GM12878 (cell line): Measurements from ENCODE around the gene MYH10. TPM values are rescaled to one million over a fixed set of nuclear protein-coding genes. Genes with fewer than 3 reads are reported as not detected.

Experiments used
- ATAC-seq: fragments of 200-7000 bp; cut with Tn5 transposase; 3 replicates; pipeline ENCODE4 v1.9.1; 2020; ENCODE audit warnings: mild to moderate bottlenecking, moderate library complexity
- BruUV-seq: library from RNA; stranded (reverse); fragments of 400-500 nt; replicated peaks from 2 replicates; lab custom pipeline; 2021; lab: Mats Ljungman, UMichigan
- CTCF ChIA-PET: fragments of 300-600 bp; sonication (Branson Sonifier 250); formaldehyde crosslinking; extraction: SDS; loops from one replicate; lab custom pipeline; 2021; ENCODE audit warnings: inconsistent platforms; lab: Yijun Ruan, JAX
- POLR2A ChIA-PET: fragments of 350-600 bp; formaldehyde crosslinking; extraction: SDS; loops from one replicate; lab custom pipeline; 2021; ENCODE audit warnings: inconsistent platforms; lab: Charles Lee
- RAD21 ChIA-PET: fragments of 300-600 bp; sonication (Branson Sonifier 250); formaldehyde crosslinking; loops from one replicate; lab custom pipeline; 2023; ENCODE audit warnings: antibody characterized with exemption; ENCODE audit not compliant: unreplicated experiment; lab: Charles Lee
- SMC1A ChIA-PET: fragments of 300-600 bp; sonication (Branson Sonifier 250); formaldehyde crosslinking; loops from one replicate; lab custom pipeline; 2023; ENCODE audit not compliant: unreplicated experiment, uncharacterized antibody; lab: Charles Lee
- DNase-seq: peaks from one replicate; pipeline ENCODE4 v3.0.0-alpha.2; 2011; ENCODE audit warnings: low read depth, low spot score
- FAIRE-seq: peaks from 3 replicates; lab custom pipeline; 2011; peaks lifted over from hg19 to GRCh38; lab: Jason Lieb, UNC
- H2AFZ ChIP-seq: 2 replicates; pipeline ENCODE4 v1.6.0; 2011; ENCODE audit warnings: low read depth, low read length, control low read depth; ENCODE audit not compliant: control insufficient read depth
- H3K27ac ChIP-seq: 2 replicates; pipeline ENCODE4 v1.5.1; 2011; ENCODE audit warnings: control low read depth; ENCODE audit not compliant: control insufficient read depth, insufficient read depth
- H3K27me3 ChIP-seq, 2 experiments: replicated peaks in 1 of 2; 2 replicates each; pipeline versions ENCODE4 v1.6.0 to v1.6.1; 2011; ENCODE audit warnings: low read length in 1 of 2; ENCODE audit not compliant: control insufficient read depth in 2 of 2, insufficient read depth in 2 of 2
- H3K36me3 ChIP-seq, 2 experiments: 2 replicates each; pipeline ENCODE4 v1.5.1; 2011; ENCODE audit warnings: low read length in 1 of 2; ENCODE audit not compliant: control insufficient read depth in 2 of 2, insufficient read depth in 2 of 2
- H3K4me1 ChIP-seq: 2 replicates; pipeline ENCODE4 v1.6.1; 2011; ENCODE audit warnings: mild to moderate bottlenecking, low read length, moderate library complexity, mixed read lengths; ENCODE audit not compliant: control insufficient read depth, insufficient read depth
- H3K4me2 ChIP-seq: 2 replicates; pipeline ENCODE4 v1.6.0; 2011; ENCODE audit warnings: control low read depth; ENCODE audit not compliant: control insufficient read depth, insufficient read depth
- H3K4me3 ChIP-seq: fragments of 200-600 bp; sonication (generic); 2 replicates; pipeline ENCODE4 v1.5.1; 2016
- H3K79me2 ChIP-seq: 2 replicates; pipeline ENCODE4 v1.6.0; 2011; ENCODE audit warnings: low read length; ENCODE audit not compliant: control insufficient read depth, insufficient read depth
- H3K9ac ChIP-seq: 2 replicates; pipeline ENCODE4 v1.8.0; 2011; ENCODE audit warnings: low read length, control low read depth, mixed read lengths; ENCODE audit not compliant: control insufficient read depth, insufficient read depth
- H3K9me3 ChIP-seq: replicated peaks from 3 replicates; pipeline ENCODE4 v1.5.1; 2011; ENCODE audit warnings: mild to moderate bottlenecking, low read length; ENCODE audit not compliant: control insufficient read depth, insufficient read depth
- H4K20me1 ChIP-seq: 2 replicates; pipeline ENCODE4 v1.6.0; 2011; ENCODE audit not compliant: control insufficient read depth, insufficient read depth
- CEBPZ ChIP-seq: fragments of 150-350 bp; IDR thresholded peaks from 2 replicates; pipeline ENCODE4 v1.6.1; 2016; ENCODE audit warnings: low read depth, low read length
- CUX1 ChIP-seq: IDR thresholded peaks from 2 replicates; pipeline ENCODE4 v1.6.1; 2012; ENCODE audit warnings: improper control_type of control experiment, low read depth, low read length; ENCODE audit not compliant: insufficient replicate concordance
- FOS ChIP-seq: IDR thresholded peaks from 3 replicates; pipeline ENCODE4 v1.6.1; 2011; ENCODE audit warnings: borderline replicate concordance; ENCODE audit not compliant: insufficient read length; ENCODE audit errors: extremely low read depth
- HDAC6 ChIP-seq: fragments of 200-600 bp; sonication (generic); IDR thresholded peaks from one replicate; pipeline ENCODE4 v1.8.0; 2017; ENCODE audit warnings: antibody characterized with exemption; ENCODE audit not compliant: unreplicated experiment
- TCF3 ChIP-seq: IDR thresholded peaks from 2 replicates; pipeline ENCODE4 v1.6.1; 2012; ENCODE audit warnings: low read depth, mild to moderate bottlenecking, low read length, borderline replicate concordance; ENCODE audit not compliant: insufficient read depth
- USF1 ChIP-seq: IDR thresholded peaks from 2 replicates; pipeline ENCODE4 v1.6.1; 2011; ENCODE audit warnings: borderline replicate concordance, low read depth, mild to moderate bottlenecking, moderate library complexity, mixed read lengths, low read length; ENCODE audit not compliant: insufficient read depth; ENCODE audit errors: extremely low read length
- WGBS: methylation state at CpG from one replicate; pipeline ENCODE4 v1.1.6; 2016; ENCODE audit warnings: low lambda C conversion rate; ENCODE audit not compliant: insufficient replicate concordance, insufficient coverage; ENCODE audit errors: missing lambda C conversion rate; 5-methylcytosine and 5-hydroxymethylcytosine counted together
- in situ Hi-C: fragments of 300-500 bp; cut with MboI; formaldehyde crosslinking; loops from 9 replicates; pipeline ENCODE4 v1.14.3; 2018; ENCODE audit warnings: mixed read lengths
- intact Hi-C: fragments of 100-400 bp; cut with micrococcal nuclease; formaldehyde crosslinking; loops from one replicate; pipeline ENCODE4 v1.14.2; 2022; ENCODE audit not compliant: unreplicated experiment
- polyA plus RNA-seq, 11 experiments: library from polyadenylated mRNA; depleted of rRNA in 4 of 11; unstranded in 6 of 11; stranded (reverse) in 5 of 11; fragments of >200 nt; fragmentation: Nextera tagmentation in 4 of 11; fragmentation: Illumina TruSeq in 1 of 11; extraction: Ambion mirVana in 4 of 11; extraction: Trizol in 1 of 11; gene quantifications; 1 replicate in 1 of 11; 2 replicates in 10 of 11; pipeline versions ENCODE4 v1.2.1 to v1.2.3, GENCODE V29; 2011 to 2016; ENCODE audit warnings: inconsistent platforms in 2 of 11, missing spikeins in 2 of 11, low read depth in 1 of 11
- total RNA-seq, 4 experiments: library from RNA; depleted of rRNA in 3 of 4; stranded (reverse); fragments of >200 nt in 3 of 4; fragmentation: Illumina TruSeq in 1 of 4; extraction: Trizol in 1 of 4; gene quantifications; 2 replicates each; pipeline versions ENCODE4 v1.2.1 to v1.2.3, GENCODE V29; 2013 to 2021
- TF ChIP-seq, protein P1 (sequence below): fragments of 450-650 bp; IDR thresholded peaks from 2 replicates; pipeline ENCODE4 v1.6.1; 2017; ENCODE audit warnings: mild to moderate bottlenecking, low read depth, inconsistent platforms; ENCODE audit not compliant: poor library complexity, severe bottlenecking

MYH10 gene
- total and polyA plus RNA-seq, 10 of the 15 experiments (the other 5 are each of a cell fraction or from before 2014, with no cell fraction given): 0.33 to 7.1 (median 1.0) TPM

- Histone ChIP-seq H3K9ac (no peak overlapping the region), H3K27ac (no peak overlapping the region), H3K36me3 (no peaks in the 10 kb centered on the region), H3K4me3 (no peak overlapping the region)
- ATAC-seq: no peak
- in situ Hi-C loops: no loop called here
- TF ChIP-seq CEBPZ: no peak
- TF ChIP-seq TCF3: no peak
- TF ChIP-seq CUX1: no peak
- TF ChIP-seq HDAC6: no peak
- TF ChIP-seq, protein P1, sequence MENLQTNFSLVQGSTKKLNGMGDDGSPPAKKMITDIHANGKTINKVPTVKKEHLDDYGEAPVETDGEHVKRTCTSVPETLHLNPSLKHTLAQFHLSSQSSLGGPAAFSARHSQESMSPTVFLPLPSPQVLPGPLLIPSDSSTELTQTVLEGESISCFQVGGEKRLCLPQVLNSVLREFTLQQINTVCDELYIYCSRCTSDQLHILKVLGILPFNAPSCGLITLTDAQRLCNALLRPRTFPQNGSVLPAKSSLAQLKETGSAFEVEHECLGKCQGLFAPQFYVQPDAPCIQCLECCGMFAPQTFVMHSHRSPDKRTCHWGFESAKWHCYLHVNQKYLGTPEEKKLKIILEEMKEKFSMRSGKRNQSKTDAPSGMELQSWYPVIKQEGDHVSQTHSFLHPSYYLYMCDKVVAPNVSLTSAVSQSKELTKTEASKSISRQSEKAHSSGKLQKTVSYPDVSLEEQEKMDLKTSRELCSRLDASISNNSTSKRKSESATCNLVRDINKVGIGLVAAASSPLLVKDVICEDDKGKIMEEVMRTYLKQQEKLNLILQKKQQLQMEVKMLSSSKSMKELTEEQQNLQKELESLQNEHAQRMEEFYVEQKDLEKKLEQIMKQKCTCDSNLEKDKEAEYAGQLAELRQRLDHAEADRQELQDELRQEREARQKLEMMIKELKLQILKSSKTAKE: no peak
- no peak for TF ChIP-seq FOS
- no peak for TF ChIP-seq USF1
- TF ChIP-seq, all 136 proteins: peak for 0
- Histone ChIP-seq H3K79me2 (no peaks in the 10 kb centered on the region), H3K9me3 (no peaks in the 10 kb centered on the region), H4K20me1 (no peaks in the 10 kb centered on the region), H3K27me3 (no peaks in the 10 kb centered on the region; a peak in 1 of 4 replicates), H3K4me2 (no peak overlapping the region), H3K4me1 (no peaks in the 10 kb centered on the region), H2AFZ (no peak overlapping the region)
- ChIA-PET POLR2A (no interaction called here), CTCF (interaction anchor here (0.9 kb wide), 1 partner anchor 330 kb away, joined by 3 read pairs; no protein-coding TSS in a partner anchor), RAD21 (no interaction called here), SMC1A (no interaction called here)
- intact Hi-C loops: no loop called here
- DNase-seq: no peak
- no peak for FAIRE-seq
- 23% methylated on average over 7 of the region's 7 CpGs for WGBS
- no TSS peak for BruUV-seq
Observed at GRCh38 chr17:8667421-8667820, 36.9 kb upstream of the MYH10 start.
